ENCODE measurements around the gene FBXW5. TPM values are rescaled to one million over a fixed set of nuclear protein-coding genes. Genes with fewer than 3 reads are reported as not detected.

The FBXW5 gene
- total RNA-seq, 1 donor, result 157 TPM

DNA sequence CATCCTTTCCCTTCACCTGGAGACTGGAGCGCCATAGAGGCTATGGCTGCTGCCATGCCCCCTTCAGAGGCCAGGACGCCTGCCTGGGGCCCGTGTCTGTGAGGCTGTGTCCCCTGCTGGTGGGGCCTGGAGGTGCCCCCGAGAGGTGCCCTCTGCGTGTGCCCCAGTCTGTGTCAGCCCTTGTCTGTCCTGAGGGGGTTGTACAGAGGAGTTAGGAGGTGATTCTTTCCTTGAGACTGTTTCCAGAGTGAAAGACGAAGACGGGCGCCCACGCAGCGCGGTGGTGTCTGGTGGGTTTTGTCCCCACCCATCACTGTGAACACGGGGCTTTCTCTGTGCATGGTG is 33.7 kb downstream of the FBXW5 start:
- H2AFZ ChIP-seq (ENCODE audit: low read length), result no peak overlapping the region
- H4K20me1 ChIP-seq (ENCODE audit: insufficient read depth, low read length), result peaks cover 2% of the 10 kb centered on the region
- H3K27ac ChIP-seq (ENCODE audit: low read depth, low read length), result no peak overlapping the region
- H3K4me2 ChIP-seq (ENCODE audit: insufficient read depth, low read length), result no peak overlapping the region
- H3K27me3 ChIP-seq (ENCODE audit: insufficient read depth, low read length), result no peaks in the 10 kb centered on the region
- H3K4me1 ChIP-seq (ENCODE audit: insufficient read depth, low read length), result no peaks in the 10 kb centered on the region
- TF ChIP-seq, protein P1, sequence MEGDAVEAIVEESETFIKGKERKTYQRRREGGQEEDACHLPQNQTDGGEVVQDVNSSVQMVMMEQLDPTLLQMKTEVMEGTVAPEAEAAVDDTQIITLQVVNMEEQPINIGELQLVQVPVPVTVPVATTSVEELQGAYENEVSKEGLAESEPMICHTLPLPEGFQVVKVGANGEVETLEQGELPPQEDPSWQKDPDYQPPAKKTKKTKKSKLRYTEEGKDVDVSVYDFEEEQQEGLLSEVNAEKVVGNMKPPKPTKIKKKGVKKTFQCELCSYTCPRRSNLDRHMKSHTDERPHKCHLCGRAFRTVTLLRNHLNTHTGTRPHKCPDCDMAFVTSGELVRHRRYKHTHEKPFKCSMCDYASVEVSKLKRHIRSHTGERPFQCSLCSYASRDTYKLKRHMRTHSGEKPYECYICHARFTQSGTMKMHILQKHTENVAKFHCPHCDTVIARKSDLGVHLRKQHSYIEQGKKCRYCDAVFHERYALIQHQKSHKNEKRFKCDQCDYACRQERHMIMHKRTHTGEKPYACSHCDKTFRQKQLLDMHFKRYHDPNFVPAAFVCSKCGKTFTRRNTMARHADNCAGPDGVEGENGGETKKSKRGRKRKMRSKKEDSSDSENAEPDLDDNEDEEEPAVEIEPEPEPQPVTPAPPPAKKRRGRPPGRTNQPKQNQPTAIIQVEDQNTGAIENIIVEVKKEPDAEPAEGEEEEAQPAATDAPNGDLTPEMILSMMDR (IDR thresholded peaks at IDR 0.05; ENCODE audit: extremely low read depth, low read depth, low read length), result no peak
- H3K79me2 ChIP-seq (ENCODE audit: insufficient read depth, low read length), result no peaks in the 10 kb centered on the region
- H3K4me3 ChIP-seq (ENCODE audit: insufficient read depth, low read length), result no peak overlapping the region
- peak; percentile 48 for DNase-seq (ENCODE audit: insufficient read length, low spot score, missing footprints)
- peaks cover 32% of the 10 kb centered on the region for H3K36me3 ChIP-seq (ENCODE audit: insufficient read depth, low read length)
- no peaks in the 10 kb centered on the region for H3K9me3 ChIP-seq (ENCODE audit: low read depth, low read length)

DNA sequence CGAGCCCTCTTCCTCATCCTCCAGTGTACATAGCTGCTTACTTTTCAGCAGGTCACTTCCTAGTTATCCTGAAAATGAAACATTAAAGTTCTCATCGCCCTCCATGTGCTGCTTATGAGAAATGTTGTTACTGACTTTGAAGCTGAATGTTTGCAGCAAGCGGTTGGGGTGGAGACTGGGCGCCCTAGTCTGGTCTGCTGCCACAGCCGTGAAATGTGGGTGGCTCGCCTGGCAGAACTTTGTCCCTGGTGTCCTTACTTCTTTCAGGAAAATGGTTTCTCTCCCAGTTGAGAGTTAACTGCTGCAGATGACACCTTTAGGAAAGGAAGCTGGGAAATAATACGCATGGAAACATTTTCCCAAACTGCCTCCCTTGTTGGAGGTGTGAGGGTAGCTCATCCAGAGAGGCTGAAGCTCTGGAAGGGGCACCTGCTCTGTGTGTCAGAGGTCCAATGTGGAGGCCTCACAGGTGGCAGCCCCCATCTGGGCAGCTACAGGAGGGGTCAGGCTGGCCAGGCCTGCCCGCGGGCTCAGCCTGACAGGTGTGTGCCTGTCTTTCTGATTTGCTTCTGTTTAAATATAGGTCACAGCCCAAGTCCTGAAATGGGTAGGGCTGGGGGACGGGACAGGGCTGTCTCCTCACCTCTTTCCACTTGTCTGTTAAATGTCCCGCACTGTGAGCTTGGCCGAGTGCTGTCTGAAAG is 34.2 kb downstream of the FBXW5 start:
- TF ChIP-seq, protein P1 (IDR thresholded peaks at IDR 0.05; ENCODE audit: extremely low read depth, low read depth, low read length), result no peak
- H2AFZ ChIP-seq (ENCODE audit: low read length), result no peak overlapping the region
- H3K27me3 ChIP-seq (ENCODE audit: insufficient read depth, low read length), result no peaks in the 10 kb centered on the region
- no peaks in the 10 kb centered on the region for H3K4me1 ChIP-seq (ENCODE audit: insufficient read depth, low read length)
- no peak overlapping the region for H3K4me2 ChIP-seq (ENCODE audit: insufficient read depth, low read length)
- H3K4me3 ChIP-seq (ENCODE audit: insufficient read depth, low read length), result no peak overlapping the region
- DNase-seq (ENCODE audit: insufficient read length, low spot score, missing footprints), result peak; percentile 51
- no peak overlapping the region for H3K27ac ChIP-seq (ENCODE audit: low read depth, low read length)
- peaks cover 34% of the 10 kb centered on the region for H3K36me3 ChIP-seq (ENCODE audit: insufficient read depth, low read length)
- no peaks in the 10 kb centered on the region for H4K20me1 ChIP-seq (ENCODE audit: insufficient read depth, low read length)
- H3K79me2 ChIP-seq (ENCODE audit: insufficient read depth, low read length), result peaks cover under 1% of the 10 kb centered on the region
- no peaks in the 10 kb centered on the region for H3K9me3 ChIP-seq (ENCODE audit: low read depth, low read length)

DNA sequence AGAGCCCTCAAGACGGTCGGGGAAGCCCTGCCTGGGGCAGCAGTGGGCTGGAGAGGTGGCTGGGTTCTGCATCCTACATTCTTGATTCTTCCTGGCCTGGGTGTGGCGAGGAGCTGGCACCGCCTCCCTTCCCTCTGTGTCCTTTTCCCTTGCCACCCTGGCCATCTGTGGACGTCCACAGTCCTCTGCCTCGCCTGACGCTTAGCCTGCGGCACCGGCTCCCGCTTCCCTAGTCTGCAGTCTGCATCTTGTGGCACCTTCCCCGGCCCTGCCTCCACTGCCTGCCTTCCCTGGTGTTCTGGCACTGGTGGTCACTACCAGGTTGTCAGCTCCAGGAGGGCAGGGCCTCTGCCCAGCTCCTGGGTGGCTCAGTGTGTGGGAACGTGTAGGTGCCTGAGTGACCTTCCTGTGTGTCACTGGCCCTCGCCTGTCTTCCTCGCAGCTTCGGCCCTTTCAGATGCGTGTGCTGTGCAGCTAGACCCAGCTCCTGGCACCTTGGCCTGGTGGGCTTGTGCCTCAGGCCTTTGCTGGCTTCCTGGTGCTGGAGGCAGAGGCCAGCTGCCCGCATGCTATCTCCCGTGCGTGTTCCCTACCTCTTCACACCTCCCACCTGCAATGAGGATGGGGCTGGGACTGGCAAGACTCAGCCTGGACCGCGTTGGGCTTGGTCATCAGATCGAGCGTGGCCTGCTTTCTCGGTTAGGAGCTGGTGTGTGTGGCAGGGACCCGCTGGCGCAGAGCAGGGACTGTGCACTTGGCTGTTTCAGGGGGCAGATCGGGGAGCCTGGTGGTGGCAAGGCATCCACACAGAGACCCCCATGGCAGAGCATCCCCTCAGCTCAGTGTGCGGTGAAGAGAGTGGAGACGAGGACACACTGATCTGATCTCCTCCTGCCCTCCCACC is 37.3 kb downstream of the FBXW5 start:
- H3K79me2 ChIP-seq (ENCODE audit: insufficient read depth, low read length), result peaks cover 6% of the 10 kb centered on the region
- no peak overlapping the region for H3K4me3 ChIP-seq (ENCODE audit: insufficient read depth, low read length)
- no peak overlapping the region for H3K4me2 ChIP-seq (ENCODE audit: insufficient read depth, low read length)
- H3K36me3 ChIP-seq (ENCODE audit: insufficient read depth, low read length), result peaks cover 37% of the 10 kb centered on the region
- no peaks in the 10 kb centered on the region for H4K20me1 ChIP-seq (ENCODE audit: insufficient read depth, low read length)
- H3K27me3 ChIP-seq (ENCODE audit: insufficient read depth, low read length), result no peaks in the 10 kb centered on the region
- H2AFZ ChIP-seq (ENCODE audit: low read length), result no peak overlapping the region
- H3K9me3 ChIP-seq (ENCODE audit: low read depth, low read length), result no peaks in the 10 kb centered on the region
- DNase-seq (ENCODE audit: insufficient read length, low spot score, missing footprints), result peak; percentile 27
- H3K4me1 ChIP-seq (ENCODE audit: insufficient read depth, low read length), result peaks cover 10% of the 10 kb centered on the region
- TF ChIP-seq, protein P1 (IDR thresholded peaks at IDR 0.05; ENCODE audit: extremely low read depth, low read depth, low read length), result no peak
- H3K27ac ChIP-seq (ENCODE audit: low read depth, low read length), result no peak overlapping the region

DNA sequence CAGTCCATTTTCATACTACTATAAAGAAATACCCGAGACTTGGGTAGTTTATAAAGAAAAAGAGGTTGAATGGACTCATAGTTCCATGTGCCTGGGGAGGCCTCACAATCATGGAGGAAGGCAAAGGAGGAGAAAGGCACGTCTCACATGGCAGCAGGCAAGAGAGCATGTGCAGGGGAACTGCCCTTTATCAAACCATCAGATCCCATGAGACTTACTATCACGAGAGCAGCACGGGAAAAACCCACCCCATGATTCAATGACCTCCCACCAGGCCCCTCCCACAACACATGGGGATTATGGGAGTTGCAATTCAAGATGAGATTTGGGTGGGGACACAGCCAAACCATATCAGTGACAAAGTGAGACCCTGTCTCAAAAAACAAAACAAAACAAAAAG is 38.3 kb downstream of the FBXW5 start:
- TF ChIP-seq, protein P1 (IDR thresholded peaks at IDR 0.05; ENCODE audit: extremely low read depth, low read depth, low read length), result no peak
- H3K79me2 ChIP-seq (ENCODE audit: insufficient read depth, low read length), result peaks cover 6% of the 10 kb centered on the region
- no peak overlapping the region for H3K27ac ChIP-seq (ENCODE audit: low read depth, low read length)
- H3K4me1 ChIP-seq (ENCODE audit: insufficient read depth, low read length), result peaks cover 20% of the 10 kb centered on the region
- no peak overlapping the region for H3K4me2 ChIP-seq (ENCODE audit: insufficient read depth, low read length)
- H3K4me3 ChIP-seq (ENCODE audit: insufficient read depth, low read length), result no peak overlapping the region
- no peak for DNase-seq (ENCODE audit: insufficient read length, low spot score, missing footprints)
- no peaks in the 10 kb centered on the region for H3K27me3 ChIP-seq (ENCODE audit: insufficient read depth, low read length)
- no peaks in the 10 kb centered on the region for H3K9me3 ChIP-seq (ENCODE audit: low read depth, low read length)
- H2AFZ ChIP-seq (ENCODE audit: low read length), result no peak overlapping the region
- H4K20me1 ChIP-seq (ENCODE audit: insufficient read depth, low read length), result no peaks in the 10 kb centered on the region
- peaks cover 37% of the 10 kb centered on the region for H3K36me3 ChIP-seq (ENCODE audit: insufficient read depth, low read length)

All from osteoblast (primary cell).